IPS DF 4.7 (cell line): ENCODE measurements around the gene CADPS.

Experiments used
- DNase-seq: peaks from one replicate; pipeline ENCODE4 v3.0.0-alpha.2; 2013; ENCODE audit warnings: low spot score; ENCODE audit errors: extremely low read depth

CADPS gene

DNA sequence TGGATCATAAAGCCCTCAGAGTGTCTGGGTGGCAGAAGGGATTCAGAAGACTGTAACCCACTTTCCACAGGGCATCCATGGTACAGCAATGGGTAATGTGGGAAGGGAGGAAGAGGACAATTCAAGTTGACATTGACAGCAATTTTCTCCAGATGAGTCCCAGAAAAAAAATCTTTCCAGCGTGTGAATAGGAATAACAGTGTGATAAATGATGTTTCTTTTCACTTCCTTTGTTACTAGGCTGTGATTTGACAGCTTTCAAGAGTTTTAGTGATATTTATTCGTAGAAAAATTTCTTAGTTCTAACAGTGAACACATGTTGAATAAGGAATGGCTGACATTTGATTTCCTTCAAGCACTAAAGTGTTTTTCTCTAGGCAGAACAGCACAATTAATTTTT lies 186.4 kb downstream of the CADPS start:
- no peak for DNase-seq

DNA sequence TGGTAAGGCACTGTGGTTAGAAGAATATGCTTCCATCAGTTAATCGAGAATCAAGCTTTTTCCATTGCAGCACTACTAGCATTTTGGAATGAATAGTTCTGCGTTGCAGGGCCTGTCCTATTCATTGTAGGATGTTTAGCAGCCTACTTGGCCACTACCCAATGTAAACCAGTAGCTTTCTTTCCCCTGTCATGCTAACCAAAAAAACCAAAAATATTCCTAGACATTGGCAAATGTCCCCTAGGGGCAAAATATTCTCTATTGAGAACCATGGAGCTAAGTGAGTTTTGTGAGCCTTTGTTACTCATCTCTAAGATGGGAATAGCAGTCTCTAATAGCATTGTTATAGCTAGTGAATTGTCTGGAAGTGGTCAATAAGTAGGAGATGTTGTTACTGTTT lies 187.2 kb downstream of the CADPS start:
- no peak for DNase-seq

DNA sequence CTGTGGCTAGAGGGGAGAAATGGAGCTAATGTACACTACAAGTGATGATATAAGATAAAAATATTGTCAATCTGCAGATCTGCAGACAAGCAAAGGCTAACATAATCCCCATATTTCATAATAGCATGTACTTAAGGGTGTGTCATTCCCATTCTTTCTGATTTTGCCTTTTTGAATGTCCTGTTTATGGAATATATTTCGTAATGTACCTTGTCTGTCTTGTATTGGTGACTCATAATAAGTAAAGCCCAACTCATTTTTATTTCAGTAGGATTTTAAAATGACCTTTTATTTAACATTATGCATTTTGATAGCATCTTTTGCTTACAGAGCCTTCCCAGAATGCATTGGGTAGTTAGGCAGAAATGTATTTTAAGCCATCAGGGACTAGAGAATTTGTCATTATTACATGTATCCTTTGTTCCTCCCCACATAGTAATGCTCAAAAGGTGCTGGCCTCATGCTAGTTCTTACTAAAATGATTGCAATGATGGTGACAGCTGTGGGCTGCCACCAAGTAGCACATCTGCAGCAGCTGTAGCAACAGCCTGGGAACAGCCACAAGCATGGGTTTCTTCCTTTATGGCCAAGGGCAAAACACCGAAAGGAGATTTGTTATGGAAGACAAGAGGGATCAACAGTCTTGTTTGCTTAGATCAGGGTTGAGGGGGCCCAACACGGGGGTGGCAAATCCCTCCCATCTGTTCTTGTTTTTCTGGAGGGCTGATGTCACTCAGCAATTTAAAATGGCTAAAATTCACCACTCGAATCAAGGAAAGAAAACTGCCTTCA lies 188.5 kb downstream of the CADPS start:
- no peak for DNase-seq

DNA sequence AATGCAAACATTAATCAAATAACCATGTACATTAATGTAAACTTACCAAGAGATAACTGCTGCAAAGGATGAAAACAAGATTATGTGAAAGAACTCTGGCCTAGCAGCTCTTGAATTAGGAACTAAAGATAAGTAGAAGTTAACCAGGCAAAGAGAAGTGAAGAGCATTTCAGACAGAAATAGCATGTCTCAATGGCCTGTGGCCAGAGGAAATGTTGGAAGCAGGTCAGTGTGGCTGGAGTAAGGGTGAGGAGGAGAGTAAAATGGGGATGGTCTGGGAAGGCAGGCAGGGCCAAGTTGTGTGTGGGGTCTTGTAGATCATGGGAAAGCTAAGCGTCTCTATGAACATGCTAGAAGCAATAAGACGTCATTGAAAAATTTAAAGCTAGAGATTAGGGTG lies 192.4 kb downstream of the CADPS start:
- DNase-seq, result no peak

DNA sequence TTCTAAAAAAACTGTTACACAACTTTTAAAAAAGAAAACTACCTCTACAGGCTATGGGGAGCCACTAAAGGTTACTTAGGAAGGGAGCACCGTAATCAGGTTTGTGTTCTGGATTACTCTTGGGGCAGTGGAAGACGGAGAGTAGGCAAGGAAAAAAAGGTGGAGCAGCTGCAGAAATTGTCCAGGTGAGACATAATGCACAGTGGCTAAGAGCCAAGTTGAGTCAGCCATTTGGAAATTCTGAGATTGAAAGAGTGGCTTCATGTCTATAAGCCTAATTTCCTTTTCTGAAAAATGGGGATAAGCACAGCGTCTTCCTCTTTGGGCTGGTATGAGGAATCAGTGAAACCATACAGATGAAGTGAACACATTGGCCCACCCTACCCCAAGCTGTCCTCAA lies 195.2 kb downstream of the CADPS start:
- no peak for DNase-seq

DNA sequence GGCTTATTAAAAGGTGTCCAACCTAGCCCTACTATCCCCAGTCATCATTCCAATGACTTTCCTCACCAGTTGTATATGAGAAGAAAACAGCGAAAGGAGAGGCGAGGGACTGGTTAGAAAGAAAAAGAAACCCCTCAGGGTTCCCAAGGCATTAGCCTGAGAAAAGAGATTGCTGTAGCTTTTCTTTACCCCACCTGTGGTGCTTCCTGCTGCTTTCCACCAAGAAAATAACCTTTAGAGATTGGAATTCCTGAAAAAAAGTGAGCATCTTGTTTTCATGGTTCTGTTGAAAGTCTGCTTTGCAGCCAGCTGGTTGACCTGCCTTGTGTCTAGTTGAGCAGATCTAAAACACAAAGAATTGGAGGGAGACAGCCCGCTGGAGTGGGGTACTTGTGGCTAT lies 196.4 kb downstream of the CADPS start:
- DNase-seq, result peak; percentile 79

DNA sequence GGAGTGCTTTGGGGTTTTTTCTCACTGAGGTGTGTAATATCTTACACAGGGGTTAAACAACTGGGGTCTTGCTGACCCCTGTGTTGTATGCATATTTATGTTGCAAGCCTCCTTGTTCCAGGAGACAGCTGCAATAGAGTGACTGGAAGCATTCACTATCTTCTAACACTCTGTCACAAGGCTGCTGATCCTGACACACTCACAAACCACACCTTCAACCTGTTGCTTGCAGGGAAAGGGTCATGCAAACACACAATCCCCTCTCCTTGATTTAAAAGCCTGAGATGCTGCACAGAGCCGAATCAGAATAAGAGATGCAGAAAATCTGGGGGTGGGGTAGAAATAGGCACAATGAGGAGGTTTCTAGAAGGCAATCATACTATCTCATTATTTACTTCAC lies 197.3 kb downstream of the CADPS start:
- no peak for DNase-seq

DNA sequence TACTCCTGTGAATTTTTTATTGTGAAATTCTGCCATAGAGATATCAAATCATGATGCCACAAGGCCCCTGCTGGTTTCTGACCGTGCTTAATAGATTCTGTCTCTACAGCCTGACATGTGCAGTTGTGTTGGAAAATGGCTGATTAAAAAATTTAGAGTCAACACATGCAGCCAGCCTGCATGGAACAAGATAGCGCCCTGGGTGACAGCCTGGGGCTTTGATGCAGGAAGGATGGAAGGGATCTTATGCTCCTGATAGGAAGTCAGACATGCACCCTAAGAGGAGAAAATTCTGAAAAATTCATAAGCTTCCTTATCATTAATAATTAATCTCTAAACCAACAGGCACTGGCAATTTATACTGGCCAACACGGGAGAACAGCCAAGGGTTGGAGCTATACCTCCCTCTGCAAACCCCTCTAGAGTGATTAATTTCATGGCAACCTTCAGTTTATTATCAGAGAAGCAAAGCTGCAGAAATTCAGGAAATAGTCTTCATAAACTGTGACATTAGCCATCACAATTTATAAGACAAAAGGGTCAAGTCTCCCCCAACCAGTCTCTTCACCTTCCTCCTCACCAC lies 198.4 kb downstream of the CADPS start:
- no peak for DNase-seq

DNA sequence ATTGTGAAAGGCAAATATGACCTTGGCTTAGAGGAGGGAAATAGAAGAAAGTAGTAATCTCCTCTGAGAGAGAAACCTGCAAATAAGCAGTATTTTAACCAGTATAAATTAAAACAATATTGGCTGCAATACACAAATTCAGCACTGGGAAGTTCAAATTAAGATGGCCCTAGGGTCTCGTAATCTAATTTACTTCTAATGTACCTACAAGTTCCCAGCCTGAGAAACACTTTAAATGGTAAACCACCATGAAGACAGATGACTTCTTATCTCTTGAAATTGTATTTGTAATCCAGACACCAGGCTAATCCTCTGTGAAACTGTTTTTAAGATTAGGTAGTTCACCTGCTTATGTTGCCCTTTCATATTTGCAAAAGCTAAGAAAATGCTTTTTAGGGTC lies 199.7 kb downstream of the CADPS start:
- DNase-seq, result no peak

DNA sequence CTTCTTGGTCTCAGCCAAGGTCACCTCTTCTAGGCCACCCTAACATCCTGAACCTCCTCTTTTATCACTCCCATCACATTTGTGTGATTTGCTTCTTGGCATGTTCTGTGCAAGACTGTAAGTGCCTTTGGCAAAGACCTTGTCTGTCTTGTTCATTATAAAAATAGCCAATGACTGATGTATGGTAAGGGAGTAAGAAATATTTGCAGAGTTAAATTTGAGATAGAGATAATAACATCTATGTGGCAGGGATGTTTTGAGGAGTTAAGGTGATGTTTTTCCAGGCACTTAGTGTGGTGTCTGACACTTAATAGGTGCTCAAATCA lies 202.3 kb downstream of the CADPS start:
- DNase-seq, result no peak

DNA sequence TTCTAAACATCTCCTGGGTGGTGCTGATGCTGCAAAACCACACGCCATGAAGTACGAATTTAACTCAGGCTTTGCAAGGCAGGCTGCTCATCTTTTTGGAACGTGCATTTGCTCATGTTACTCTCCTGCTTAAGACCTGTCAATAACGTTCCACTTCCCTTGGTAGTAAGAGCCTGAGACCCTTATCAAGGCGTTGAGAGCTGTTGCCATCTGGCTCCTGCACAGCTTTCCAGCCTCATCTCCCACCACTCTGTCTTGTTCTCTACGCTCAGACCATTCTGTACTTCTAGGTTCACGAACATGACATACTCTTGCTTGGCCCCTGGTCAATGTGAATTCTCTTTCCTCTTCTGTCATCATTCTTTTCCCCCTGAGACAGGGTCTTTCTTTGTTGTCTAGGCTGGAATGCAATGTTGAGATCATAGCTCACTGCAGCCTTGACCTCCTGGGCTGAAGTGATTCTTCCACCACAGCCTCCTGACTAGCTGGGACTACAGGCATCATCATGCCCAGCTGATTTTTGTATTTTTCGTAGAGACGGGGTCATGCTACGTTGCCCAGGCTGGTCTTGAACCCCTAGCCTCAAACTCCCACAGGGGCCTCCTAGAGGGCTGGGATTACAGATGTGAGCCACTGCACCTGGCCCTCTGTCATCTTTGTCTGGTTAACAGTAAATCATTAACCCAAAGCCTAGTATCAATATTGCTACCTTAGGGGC lies 202.8 kb downstream of the CADPS start:
- no peak for DNase-seq

DNA sequence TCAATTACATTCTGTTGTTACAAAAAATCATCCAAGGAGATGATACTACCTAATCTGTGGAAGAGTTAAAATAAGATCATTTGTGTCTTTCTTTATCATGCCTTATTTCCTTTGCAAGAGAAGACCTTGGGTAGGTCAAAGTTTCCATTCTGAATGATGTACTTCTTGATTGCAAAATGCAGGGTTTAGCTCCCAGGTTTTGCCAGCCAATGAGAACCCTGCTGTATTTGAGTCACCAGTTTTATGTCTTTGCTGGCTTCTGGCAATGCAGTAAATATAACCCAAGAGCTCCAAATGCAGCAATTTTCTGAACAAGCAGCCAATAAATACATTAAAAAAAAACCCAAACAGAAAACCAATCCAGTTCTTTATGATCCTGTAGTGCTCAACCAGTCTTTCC lies 204.9 kb downstream of the CADPS start:
- no peak for DNase-seq

DNA sequence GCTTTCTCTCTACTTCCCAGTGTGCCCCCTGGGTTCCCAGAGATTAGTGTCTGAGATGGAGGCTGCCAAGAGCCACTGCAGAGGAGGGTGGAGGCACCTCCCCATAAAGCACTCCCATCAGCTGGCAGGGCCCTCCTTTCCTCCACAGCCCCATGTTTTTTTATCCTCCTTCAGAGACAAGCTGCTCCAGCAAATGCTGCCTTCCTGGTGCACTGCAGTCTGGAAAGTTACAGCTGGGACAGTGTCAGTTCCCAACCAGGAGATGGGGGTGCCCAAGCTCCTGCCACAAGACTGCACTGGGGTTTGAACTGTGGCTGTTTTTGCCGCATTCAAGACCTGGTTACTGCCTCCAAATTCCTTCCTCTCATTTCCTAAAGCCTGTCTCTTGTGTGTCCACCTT lies 206.1 kb downstream of the CADPS start:
- DNase-seq, result no peak

DNA sequence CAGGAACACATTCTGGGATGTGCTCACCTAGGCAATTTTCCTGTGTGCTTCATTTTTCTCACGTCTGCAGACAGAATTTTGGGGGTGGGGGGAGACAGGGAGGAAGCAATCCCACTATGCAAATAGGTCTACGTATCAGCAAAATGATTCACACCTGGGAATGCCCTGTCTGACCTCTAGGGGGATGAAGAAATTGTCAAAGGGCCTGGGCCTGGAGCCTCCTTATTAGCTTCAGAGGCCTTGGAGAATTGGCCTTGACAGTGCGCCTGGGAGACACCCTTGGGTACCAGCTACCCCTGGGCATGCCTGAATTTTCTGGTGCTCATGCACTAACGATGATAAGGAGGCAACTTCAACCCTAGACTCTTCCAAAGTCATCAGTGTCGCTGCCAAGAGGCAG lies 207.5 kb downstream of the CADPS start:
- DNase-seq, result no peak

DNA sequence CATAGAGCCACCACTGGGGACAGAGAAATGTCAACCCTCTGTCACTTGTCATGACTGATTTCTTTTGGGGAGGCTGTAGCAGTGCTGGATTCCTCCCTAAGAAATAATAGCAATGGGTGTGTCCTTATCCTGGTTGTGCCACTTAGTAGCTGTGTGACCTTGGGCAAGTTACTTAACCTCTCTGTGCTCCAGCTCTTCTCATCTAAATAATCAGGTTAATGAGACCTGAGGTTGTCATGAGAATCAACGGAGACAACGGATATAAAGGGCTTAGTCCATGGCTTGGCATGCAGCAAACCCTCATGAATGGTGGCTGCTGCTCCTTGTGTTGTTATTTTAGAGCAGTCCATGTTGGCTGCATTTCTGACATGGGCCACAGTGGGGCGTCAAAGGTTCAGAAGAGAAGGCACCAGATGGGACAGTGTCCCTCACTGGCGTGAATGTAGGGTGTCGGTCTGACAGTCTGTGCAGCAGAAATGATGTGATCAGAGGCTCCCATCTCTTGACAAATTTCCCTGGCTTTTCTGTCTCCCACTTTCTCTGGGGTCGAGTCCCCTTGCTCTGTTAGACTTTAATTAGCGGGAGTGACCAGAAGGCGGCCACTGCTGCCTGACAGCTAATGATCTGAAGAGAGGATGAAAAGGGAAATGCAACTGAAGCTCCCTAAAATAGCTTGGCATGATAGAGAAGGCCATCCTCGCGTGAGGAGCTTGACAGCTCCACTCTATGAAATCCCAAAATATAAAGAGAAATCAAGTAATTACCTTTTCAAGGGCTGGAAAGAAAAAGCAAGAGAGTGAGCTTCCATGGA lies 209.4 kb downstream of the CADPS start:
- peak; percentile 68 for DNase-seq

DNA sequence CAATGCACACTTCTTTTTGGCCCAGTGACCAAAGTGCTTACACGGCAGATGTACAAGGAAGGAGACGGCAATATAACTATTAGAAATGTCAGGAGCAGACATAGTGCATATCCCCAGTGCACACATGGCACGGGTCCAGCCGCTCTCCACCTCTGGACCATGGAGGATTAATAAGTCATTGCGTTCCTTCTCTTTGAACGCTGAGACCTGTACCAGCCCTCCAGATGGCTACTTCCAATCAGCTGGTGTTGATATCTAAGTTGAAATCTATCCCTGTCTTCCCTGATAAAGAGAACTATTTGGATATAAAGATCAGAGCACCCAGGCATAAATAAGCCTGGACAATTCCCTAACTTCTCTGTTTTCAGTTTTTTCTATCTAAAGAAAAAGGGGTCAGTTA lies 212.5 kb downstream of the CADPS start:
- no peak for DNase-seq

DNA sequence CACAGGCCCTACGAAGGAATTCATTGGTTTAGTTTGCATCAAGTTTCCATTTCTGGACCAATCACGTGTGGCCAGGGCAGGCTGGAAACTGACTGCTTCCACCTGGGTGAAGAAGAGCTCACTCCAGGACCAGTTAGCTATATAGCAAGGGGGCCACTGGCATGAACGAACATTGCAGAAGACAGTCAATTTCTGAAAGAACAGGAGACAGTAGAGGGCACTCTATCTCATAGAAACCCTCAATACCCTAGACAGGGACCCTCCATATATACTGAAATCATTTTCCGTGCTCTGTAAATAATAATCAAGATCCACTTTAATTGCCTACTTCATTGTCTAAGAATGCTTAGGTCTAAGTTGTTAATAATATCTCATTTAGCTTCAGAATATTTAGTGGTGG lies 215.6 kb downstream of the CADPS start:
- DNase-seq, result no peak

DNA sequence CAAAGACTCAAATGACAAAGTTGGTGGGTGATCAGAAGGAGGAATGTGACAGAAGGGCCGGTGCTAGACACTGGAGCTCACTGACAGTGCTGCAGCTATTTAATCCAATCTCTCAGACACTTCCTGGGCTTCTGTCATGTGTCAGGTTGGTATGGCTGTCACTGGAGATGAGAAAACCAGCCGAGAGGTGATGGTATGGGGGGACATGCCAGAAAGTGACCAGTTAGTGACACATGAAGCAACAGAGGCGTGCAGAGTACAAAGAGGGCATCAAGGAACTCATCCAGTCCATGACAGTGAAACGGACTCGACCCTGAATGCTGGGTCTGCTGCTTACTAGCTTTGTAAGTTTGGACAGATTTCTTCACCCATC lies 219.5 kb downstream of the CADPS start:
- DNase-seq, result no peak

DNA sequence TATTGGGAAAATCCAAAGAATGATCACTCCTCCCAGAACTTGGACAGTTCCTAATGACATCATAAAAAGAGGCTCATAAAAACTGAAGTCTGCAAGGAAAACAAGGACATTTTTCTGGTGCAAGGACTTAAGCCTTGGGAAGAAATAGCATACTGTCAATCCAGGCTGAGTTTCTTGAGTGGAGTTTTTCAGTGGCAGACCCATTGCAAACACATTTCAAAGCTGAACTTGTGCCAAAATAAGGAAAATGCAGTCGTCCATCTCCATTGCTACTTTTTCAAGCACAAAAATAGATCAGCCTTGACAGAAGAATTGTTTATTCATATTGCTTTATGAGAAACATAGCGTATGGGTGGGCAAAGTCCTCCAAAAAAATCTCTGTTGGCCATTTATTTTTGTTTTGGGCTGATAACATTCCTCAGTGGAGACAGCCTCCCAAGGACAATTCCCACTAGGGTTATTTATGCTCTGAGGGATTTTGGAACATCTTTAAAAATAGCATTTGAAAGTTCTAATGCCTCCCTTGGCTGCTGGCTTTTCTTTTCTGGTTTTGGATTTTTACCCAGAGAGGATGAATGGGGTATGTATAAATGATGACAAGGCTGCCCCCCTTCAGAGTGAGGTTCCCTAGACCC lies 220.0 kb downstream of the CADPS start:
- DNase-seq, result no peak

DNA sequence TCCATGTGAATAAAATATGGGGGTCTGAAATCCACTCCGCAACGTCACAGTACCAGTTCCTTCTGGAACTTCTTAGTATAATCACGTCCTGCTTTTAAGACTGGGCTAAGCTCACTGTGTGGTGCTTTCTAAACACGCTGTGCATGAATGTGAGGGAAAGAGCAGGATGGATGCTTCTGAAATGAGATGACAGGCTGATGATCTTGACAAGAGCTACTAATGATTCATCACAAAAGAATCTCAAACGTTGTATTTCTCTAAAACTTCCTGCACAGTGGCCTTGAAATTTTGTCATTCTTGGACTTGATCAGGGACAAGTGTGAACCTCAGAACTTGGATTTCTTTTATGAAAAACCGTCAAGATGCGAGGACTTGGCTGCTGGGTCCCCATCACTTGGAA lies 221.4 kb downstream of the CADPS start:
- DNase-seq, result no peak

DNA sequence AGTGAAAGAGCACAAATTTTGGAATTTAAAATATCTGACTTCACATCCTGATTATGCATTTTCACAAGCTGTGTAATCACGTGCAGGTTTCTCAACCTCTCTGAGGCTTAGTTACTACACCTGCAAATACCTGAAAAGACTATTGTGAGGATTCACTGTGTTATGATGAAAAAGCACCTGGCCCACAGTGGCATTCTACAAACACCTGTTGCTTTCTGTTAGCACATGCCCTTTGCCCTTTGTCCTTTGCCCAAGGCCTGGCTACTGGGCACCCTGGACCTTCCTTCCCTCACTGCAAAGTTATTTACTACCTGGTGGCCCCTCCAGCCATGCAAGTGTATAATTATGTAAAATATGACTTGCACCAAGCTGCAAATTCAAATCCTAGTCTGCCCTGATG lies 227.5 kb downstream of the CADPS start:
- no peak for DNase-seq

DNA sequence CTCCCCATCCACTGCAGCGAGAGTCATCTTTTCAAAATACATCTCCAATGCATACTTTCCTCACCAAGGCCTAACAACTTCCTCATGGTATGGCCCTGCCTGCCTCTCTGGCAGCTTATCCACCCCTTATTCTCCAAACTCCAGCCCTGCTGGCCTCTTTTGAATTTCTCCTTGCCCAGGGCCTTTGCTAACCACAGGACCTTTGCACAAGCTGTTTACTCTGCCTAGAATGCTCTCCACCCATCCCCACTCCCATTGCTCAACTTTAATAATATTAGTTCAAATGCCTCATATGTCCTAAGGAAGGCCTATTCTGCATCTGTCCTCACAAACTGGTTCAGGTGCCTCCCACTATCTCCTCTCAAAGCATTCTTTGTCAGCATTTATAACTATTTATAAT lies 230.7 kb downstream of the CADPS start:
- DNase-seq, result no peak
